Measurements from ENCODE around the gene KRTAP2-3.
"Not testable (repeated sequence)": the region's sequence is repeated elsewhere in the genome, so short reads cannot be mapped to it uniquely, and the experiment has no call there.

KRTAP2-3 gene, protein sequence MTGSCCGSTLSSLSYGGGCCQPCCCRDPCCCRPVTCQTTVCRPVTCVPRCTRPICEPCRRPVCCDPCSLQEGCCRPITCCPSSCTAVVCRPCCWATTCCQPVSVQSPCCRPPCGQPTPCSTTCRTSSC

DNA sequence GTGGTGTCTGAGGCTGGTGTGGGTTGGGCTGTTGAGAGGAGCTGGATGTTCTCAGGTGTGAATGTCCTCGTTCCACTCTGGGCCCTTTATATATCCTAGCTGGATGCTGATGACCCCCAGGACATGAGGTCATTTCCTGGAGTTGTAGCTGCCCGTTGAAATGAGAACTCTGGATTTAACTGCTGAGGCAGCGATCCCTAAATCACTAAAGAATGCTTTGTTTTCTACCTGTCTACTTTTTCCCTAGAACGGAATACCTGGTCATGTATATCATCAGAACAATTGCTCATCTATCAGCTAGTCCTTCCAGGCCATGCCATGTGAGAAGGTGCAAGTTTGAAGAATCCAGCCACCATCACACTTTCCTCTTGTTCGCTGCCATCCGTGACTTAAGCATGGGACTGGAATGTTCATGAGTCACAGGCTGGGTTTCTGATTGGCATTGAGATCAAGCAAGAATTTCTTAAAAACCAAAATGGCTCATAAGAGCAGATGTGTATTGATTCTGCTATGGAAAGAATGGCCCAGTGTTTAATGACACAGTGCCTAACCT, at the start of gene KRTAP2-3:
KRTAP2-3 (minus strand) TSS at position 63 of the 553 bp plus-strand sequence. CDS start 64 bp downstream, outside the sequence.
- no peak for DNase-seq (ENCODE audit: low read depth, low spot score)

- not testable (repeated sequence) for DNase-seq (ENCODE audit: low read depth, low spot score)
Observed at GRCh38 chr17:41108728-41109386, 48.9 kb upstream of the KRTAP2-3 start.

DNA sequence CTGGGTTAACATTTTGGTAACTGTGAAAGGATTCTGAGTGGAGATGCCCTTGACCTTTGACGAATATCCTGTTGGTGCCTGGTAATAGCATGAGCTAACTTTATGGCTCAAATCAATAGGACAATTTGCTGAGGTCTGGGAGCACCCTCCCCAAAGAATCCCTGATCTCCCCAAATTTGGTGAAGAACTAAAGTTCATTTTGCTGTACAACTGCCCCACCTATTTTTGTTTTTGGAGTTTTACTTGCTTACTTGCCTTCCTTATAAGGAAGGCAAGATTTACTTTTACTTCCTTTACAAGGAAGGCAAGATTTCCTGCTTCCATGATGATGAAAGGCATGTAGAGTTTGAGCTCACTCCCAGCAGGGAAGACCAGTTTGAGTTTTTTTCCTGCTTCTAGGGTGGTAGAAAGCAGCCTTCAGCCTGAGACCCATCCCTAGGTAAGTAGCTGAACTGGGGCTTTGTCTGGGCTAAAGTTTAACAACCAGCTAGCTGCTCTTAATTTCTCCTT, 48.1 kb upstream of the KRTAP2-3 start:
- DNase-seq (ENCODE audit: low read depth, low spot score): no peak

GRCh38 chr17:41105347-41105746, 45.4 kb upstream of the KRTAP2-3 start, which contains the start of gene KRTAP4-9:
KRTAP4-9 (plus strand) TSS chr17:41105389; CDS start chr17:41105389, 0 bp downstream.
- DNase-seq (ENCODE audit: low read depth, low spot score): not testable (repeated sequence)

DNA sequence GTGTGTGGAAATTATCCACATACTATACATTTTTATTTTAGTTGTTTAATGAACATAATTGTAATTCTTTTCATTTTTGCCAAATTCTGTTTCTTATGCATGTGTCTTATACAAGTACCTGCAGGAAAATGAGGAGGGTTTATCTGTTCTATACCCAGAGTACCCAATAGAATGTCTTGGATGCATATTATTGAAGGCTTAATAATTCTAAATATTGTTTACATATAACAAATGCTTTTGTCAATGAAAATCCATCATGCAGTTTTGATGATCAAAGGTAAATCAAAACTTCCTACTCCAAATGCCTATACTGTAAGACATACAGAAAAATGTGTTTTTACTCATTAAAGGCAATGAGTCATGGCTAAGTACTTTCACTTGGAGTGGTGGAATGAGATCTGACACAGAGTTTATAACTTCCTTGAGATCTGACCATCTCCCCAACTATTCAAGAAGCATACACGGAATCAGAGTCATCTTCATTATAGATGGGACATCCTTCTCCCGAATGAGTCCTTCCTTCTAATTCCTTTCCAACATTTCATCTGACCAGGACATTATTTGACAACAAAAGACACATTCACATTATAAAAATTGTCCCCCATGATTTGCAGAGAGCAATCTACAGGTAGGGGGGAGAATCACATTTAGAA, 44.6 kb upstream of the KRTAP2-3 start:
- not testable (repeated sequence) for DNase-seq (ENCODE audit: low read depth, low spot score)

DNA sequence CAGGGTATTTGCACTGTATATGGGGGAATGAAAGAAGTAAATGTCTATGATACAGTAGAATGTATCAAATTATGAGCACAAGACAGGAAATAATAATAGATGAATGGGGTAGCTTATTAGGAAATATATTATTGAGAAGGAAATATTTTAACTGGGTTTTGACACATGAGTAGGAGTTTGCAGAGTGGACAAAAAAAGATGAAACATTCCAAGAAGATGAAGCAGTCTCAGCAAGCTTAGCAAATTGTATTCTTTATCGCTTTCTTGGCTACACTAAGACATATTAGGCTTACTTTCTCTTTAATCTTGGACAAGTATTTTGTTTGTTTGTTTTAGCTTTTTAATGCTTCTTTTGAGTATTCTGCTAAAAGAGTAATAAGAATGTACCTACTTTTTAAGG, 44.0 kb upstream of the KRTAP2-3 start:
- DNase-seq (ENCODE audit: low read depth, low spot score): no peak

GRCh38 chr17:41101586-41102259, 41.8 kb upstream of the KRTAP2-3 start, which contains the start of gene KRTAP4-16:
KRTAP4-16 (minus strand) TSS chr17:41102209; CDS start chr17:41102209, 0 bp downstream.
- DNase-seq (ENCODE audit: low read depth, low spot score): no peak

DNA sequence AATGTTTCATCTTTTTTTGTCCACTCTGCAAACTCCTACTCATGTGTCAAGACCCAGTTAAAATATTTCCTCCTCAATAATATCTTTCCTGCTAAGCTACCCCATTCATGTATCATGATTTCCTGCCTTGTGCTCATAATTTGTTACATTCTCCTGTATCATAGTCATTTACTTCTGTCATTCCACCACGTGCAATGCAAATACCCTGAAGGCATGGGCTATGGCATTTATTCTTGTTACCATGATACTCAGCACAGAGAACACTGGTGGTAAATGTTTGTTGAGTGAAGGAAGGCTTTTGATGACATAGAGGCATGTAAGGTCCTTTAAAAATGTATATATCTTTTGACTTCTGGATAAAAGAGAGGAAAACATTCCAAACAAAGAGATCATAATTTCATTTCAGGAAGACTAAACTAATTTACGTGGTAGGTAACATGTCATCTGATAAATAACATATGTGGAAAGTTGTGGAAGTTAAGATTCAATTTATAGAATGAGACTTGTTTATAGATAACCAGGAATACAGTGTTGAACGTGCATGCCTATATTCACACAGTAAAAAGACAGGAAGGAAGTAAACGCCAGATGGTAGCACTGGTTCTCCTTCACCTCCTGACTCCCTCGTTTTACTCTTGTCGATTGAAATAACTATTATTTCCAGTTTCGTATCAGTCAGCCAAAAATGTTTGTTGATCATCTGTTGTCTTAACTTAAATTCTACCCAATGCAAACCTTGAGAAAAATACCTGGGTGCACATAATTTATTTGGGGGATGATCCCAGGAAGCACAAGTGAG, 40.0 kb upstream of the KRTAP2-3 start:
- DNase-seq (ENCODE audit: low read depth, low spot score): not testable (repeated sequence)

GRCh38 chr17:41098481-41098880, 38.6 kb upstream of the KRTAP2-3 start:
- DNase-seq (ENCODE audit: low read depth, low spot score): no peak

DNA sequence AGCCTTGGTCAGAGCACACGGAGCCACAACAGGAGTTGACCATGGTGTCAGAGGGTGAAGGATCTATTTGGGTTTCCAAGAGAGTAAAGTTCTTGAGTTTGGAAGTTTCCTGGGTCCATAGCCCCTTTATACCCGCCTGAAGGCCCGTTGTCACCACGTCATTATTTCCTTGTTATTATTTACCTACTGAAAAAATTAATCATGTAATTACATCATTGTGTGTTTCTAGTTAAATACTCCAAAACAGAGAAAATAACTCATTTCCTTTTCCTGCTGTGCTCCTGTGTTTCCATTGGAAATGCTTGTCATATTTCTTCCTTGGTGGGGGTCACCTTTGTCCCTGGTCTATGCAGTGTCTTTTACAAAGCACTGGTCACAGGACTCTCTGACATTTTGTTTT, 38.1 kb upstream of the KRTAP2-3 start, which contains the start of gene KRTAP4-8:
KRTAP4-8 (minus strand) TSS at position 101 of the 400 bp plus-strand sequence; CDS start at position 43, 58 bp downstream.
- no peak for DNase-seq (ENCODE audit: low read depth, low spot score)

- DNase-seq (ENCODE audit: low read depth, low spot score): no peak
Observed at GRCh38 chr17:41096055-41096454, 36.1 kb upstream of the KRTAP2-3 start.

DNA sequence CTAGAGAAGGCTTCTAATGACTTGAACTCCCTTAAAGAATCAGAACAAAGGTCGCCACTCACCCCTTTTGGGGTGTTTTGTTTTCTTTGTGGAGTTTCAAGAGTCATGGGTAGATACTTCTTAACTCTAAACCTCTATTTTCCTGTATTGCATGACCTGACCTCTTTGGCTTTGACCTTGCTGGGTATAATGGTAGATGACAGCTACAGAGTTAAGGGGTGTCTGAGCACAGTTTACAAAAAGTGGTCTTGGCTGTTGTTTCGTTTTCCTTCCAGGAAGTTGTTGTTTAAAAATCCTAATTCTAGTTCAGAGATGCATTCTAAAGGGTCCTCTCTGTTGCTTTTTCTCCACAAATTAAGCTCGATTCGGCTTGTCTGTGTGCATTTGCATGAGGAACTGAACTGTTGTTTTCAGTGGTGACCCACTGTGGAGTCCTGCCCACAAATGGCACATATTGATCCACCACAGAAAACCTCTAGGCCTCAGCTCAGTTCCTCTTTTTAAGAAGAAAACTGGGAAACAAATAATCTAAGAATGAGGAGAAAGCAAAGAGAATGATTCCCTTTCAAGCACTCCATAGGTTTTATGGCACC, 28.9 kb upstream of the KRTAP2-3 start:
- not testable (repeated sequence) for DNase-seq (ENCODE audit: low read depth, low spot score)

GRCh38 chr17:41084100-41084856, 24.4 kb upstream of the KRTAP2-3 start, which contains the start of gene KRTAP4-7:
KRTAP4-7 (plus strand) TSS chr17:41084150; CDS start chr17:41084207, 57 bp downstream.
- not testable (repeated sequence) for DNase-seq (ENCODE audit: low read depth, low spot score)

GRCh38 chr17:41083427-41083826, 23.5 kb upstream of the KRTAP2-3 start:
- DNase-seq (ENCODE audit: low read depth, low spot score): not testable (repeated sequence)

GRCh38 chr17:41082626-41083025, 22.7 kb upstream of the KRTAP2-3 start:
- no peak for DNase-seq (ENCODE audit: low read depth, low spot score)

DNA sequence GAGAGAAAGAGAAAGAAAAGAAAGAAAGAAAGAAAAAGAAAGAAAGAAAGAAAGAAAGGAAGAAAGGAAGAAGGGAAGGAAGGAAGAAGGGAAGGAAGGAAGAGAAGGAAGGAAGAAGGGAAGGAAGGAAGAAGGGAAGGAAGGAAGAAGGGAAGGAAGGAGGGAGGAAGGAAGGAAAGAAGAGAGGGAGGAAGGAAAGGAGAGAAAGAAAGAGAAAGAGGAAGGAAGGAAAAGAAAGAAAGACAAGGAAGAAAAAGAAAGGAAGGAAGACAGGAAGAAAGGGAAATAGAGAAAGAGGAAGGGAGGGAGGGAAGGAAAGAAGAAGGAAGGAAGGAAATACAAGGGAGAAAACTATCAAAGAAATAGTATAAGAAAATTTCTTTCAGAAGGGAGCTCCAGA, 16.9 kb upstream of the KRTAP2-3 start:
- DNase-seq (ENCODE audit: low read depth, low spot score): no peak

DNA sequence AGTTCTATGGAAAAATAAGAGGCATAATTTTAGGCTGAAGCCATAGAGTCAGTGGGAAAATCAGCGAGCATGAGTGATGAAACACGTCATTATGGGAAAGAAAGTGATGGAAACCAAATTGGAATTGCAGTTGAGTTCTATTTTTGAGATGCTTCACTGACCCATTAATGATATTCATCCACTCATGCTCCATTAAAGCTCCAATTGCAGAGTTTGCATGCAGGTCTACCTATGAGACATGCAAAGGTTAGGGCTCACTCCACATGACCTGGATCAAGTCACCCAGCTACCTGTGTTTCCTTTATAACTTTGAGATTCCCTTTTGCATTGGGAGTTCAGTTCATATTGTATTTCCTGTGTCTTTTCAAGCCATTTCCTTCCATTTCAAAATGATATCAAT, 13.8 kb upstream of the KRTAP2-3 start:
- DNase-seq (ENCODE audit: low read depth, low spot score): no peak

DNA sequence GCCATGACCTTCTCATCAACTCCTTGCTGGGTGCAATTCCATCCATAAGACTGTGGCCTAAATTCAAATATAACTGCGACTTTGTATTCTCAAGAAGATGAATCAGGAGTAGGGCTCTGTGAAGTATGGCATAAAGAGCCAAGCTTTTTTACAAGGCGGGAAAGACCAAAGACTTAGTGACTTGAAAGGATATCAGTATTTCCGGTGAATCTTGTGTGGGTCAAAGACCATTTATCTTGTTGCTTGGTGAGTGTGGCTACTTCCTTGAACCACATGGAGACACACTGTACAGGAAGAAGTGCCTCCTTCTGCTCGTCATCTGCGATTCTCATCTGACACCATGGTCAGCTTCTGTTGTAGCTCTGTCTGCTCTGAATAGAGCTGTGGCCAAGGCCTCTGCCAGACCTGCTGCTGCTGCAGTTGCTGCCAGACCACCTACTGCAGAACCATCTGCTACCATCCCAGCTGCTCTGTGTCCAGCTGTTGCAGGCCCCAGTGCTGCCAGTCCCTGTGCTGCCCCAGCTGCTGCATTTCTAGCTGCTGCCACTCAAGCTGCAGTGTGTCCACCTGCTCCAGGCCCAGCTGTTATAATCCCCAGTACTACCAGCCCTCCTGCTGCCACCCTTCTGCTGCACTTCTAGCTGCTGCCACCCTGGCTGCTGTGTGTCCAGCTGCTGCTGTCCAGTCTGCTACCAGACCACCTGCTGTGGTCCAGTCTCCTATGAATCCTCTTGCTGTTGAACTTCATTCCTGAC, 11.9 kb upstream of the KRTAP2-3 start:
- DNase-seq (ENCODE audit: low read depth, low spot score): no peak

DNA sequence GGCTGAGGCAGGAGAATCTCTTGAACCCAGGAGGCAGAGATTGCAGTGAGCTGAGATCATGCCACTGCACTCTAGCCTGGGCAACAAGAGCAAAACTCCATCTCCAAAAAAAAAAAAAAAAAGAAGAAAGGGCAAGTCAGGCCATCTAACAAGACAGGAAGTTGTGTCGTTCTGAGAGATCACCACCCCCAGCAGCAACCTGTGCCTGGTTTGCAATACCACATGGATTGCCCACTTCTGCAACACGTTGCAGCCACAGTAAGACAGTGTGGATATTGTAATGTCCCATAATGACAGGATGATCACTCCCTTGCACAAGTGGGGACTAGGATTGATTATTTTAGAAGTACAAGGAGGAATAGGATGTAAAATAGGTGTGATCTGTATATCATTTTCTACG, 9.1 kb upstream of the KRTAP2-3 start:
- no peak for DNase-seq (ENCODE audit: low read depth, low spot score)

Data from smooth muscle cell of the brain vasculature (primary cell).